ENCODE data around the gene PNMA1.

The PNMA1 gene

DNA sequence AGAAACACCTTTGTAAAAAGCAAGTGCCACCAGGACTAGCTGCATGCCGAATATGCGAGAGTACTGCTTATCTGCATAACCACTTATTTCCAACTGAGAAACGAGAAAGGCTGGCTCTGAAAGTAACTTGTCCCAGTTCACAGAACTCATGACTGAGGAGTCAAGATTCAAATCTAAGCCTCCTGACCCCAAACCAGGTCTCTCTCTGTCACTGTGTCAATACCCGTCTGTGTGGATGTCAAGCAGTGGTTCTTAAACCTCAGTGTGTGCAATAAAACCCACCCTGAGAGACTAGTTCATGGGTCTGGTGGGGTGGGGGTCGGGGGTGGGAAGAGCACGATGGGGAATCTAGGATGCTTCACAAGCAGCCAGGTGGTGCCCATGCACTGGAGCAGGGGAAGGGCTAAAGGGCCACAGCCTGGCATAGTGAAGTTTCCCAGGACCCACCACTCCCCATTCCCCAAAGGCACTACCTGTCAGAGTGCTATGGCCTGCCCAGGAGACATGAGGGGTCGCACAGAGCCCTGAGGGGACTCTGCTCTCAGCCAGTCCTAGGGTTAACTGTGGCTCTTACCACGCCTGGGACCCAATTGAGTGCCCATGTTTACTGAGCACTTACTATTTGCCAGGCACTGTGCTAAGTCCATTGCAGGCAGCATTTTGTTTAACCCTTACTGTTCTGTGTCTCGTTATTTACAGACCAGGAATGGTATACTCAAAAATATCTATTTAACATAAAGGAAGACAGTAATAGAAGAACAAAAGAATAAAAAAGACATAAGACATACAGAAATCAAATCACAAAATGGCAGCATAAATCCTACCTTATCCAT, 33.4 kb upstream of the PNMA1 start:
- Histone ChIP-seq H3K4me1 (ENCODE audit: low read depth, poor library complexity, severe bottlenecking) (peaks cover 64% of the 10 kb centered on the region), H3K9ac (no peak overlapping the region), H3K27me3 (ENCODE audit: insufficient read depth, low read depth) (no peaks in the 10 kb centered on the region), H2AFZ (ENCODE audit: low read depth) (no peak overlapping the region), H3K27ac (no peak overlapping the region), H3K36me3 (ENCODE audit: insufficient read depth) (no peaks in the 10 kb centered on the region), H3K79me2 (ENCODE audit: insufficient read depth, low read depth) (peaks cover 77% of the 10 kb centered on the region), H3K4me2 (no peak overlapping the region), H4K20me1 (ENCODE audit: insufficient read depth) (peaks cover 11% of the 10 kb centered on the region; the same call in 1 of the 2 replicates), H3K4me3 (IDR thresholded peaks at IDR 0.05; ENCODE audit: insufficient read depth, low read depth, low read length) (no peak overlapping the region)
- TF ChIP-seq, protein P1, sequence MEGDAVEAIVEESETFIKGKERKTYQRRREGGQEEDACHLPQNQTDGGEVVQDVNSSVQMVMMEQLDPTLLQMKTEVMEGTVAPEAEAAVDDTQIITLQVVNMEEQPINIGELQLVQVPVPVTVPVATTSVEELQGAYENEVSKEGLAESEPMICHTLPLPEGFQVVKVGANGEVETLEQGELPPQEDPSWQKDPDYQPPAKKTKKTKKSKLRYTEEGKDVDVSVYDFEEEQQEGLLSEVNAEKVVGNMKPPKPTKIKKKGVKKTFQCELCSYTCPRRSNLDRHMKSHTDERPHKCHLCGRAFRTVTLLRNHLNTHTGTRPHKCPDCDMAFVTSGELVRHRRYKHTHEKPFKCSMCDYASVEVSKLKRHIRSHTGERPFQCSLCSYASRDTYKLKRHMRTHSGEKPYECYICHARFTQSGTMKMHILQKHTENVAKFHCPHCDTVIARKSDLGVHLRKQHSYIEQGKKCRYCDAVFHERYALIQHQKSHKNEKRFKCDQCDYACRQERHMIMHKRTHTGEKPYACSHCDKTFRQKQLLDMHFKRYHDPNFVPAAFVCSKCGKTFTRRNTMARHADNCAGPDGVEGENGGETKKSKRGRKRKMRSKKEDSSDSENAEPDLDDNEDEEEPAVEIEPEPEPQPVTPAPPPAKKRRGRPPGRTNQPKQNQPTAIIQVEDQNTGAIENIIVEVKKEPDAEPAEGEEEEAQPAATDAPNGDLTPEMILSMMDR (conservative IDR thresholded peaks at IDR 0.05; ENCODE audit: low read depth, low read length), result no peak

DNA sequence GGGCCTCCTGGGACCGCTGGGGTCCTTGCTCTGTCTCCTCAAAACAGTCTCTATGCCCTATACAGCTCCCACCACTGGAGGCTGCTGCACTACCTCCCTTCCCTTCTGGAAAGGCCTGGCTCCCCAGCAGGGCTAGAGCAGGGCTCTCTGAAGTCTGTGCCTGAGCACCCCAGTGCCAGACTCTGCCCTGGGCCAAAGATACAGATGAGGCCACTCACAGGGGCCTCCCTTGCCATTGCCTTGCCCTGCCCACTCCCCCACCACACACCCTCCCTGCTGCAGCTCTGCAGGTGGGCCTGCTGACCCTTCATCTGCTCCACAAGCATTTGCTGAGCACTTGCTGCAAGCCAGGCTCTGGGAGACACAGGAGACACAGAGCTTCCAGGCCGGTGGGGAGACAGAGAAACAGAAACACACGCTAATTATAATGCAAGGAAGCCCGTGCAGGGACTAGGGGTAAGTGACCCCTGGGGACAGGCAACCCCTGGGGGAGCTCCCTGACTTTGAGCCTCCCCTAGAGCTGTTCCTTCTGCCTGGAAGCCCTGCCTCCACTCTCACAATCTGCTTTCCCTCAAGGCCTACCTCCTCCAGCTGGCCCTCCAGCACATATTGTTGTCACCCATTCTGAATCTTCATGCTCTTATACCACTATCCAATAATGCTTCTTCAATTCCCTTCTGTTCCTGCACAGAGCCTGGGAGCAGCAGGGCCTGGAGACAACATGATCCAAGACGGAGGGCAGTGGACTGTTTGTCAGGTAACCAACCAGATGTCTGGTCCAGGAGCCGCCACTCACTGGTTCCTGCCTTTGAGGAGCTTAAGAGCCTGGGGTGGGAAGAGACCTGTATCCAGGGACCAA, 32.6 kb upstream of the PNMA1 start:
- Histone ChIP-seq H3K9ac (no peak overlapping the region), H3K4me2 (no peak overlapping the region), H4K20me1 (ENCODE audit: insufficient read depth) (peaks cover 11% of the 10 kb centered on the region; the same call in 1 of the 2 replicates), H2AFZ (ENCODE audit: low read depth) (no peak overlapping the region), H3K79me2 (ENCODE audit: insufficient read depth, low read depth) (peaks cover 69% of the 10 kb centered on the region), H3K4me1 (ENCODE audit: low read depth, poor library complexity, severe bottlenecking) (peaks cover 71% of the 10 kb centered on the region), H3K4me3 (IDR thresholded peaks at IDR 0.05; ENCODE audit: insufficient read depth, low read depth, low read length) (no peak overlapping the region), H3K36me3 (ENCODE audit: insufficient read depth) (no peaks in the 10 kb centered on the region), H3K27ac (no peak overlapping the region), H3K27me3 (ENCODE audit: insufficient read depth, low read depth) (no peaks in the 10 kb centered on the region)
- TF ChIP-seq, protein P1 (conservative IDR thresholded peaks at IDR 0.05; ENCODE audit: low read depth, low read length), result no peak

DNA sequence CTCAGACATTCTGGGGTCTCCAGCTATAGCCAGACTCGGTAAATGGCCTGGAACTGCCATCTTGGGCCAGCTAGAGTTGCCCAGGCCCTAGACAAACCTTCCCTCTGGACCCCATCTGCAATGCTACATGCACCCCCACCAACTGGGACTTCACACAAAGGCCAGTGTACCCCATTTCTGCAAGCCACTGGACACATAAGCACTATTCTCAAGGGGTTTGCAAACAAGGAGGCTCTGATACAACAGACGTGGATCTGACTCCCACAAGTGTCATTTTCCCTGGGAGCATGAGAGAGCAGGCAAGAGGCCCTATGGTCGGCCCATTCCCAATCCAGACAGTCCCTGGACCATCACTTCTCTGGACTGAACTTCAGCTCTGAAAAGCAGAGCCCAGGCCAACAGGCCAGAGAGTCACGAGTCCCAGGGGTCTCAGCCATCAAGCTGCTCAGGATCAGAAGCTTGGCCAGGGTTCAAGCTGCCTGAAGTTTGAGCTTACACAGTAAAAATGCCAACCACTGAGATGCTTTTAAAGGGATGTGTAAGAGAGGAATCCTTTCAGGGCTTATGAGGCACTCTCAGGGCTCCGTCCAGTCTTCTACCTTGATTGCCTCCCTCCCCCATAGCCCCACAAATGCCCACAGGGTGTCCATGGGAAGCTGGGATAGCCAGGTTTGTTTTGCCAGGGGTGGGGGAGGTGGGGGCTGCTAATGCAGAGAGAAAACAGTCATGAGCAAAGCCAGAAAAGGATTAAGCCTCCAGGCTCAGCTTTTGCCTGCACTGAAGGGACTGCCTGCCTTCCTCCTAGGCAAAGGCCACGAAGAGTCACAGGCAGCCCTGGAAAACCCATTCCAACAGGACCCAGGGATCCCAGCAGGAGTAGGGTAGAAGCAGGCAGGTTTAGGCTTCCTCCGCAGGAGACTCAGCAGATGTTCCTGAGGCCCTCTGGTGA, 31.7 kb upstream of the PNMA1 start:
- Histone ChIP-seq H3K9ac (no peak overlapping the region), H3K4me3 (IDR thresholded peaks at IDR 0.05; ENCODE audit: insufficient read depth, low read depth, low read length) (no peak overlapping the region), H2AFZ (ENCODE audit: low read depth) (no peak overlapping the region), H3K27ac (no peak overlapping the region), H3K4me1 (ENCODE audit: low read depth, poor library complexity, severe bottlenecking) (peaks cover 80% of the 10 kb centered on the region), H3K27me3 (ENCODE audit: insufficient read depth, low read depth) (no peaks in the 10 kb centered on the region), H3K36me3 (ENCODE audit: insufficient read depth) (no peaks in the 10 kb centered on the region), H4K20me1 (ENCODE audit: insufficient read depth) (peaks cover 11% of the 10 kb centered on the region; the same call in 1 of the 2 replicates), H3K79me2 (ENCODE audit: insufficient read depth, low read depth) (peaks cover 65% of the 10 kb centered on the region), H3K4me2 (no peak overlapping the region)
- TF ChIP-seq, protein P1 (conservative IDR thresholded peaks at IDR 0.05; ENCODE audit: low read depth, low read length), result no peak

All from KMS-11 (cell line).